GM19239 (cell line): ENCODE results near the gene SLC2A4.

Experiments used
- DNase-seq: peaks from one replicate; pipeline ENCODE4 v3.0.0; 2011; ENCODE audit warnings: low spot score; ENCODE audit not compliant: insufficient read length
- FAIRE-seq: peaks from 2 replicates; lab custom pipeline; 2011; peaks lifted over from hg19 to GRCh38; lab: Jason Lieb, UNC

The SLC2A4 gene

DNA sequence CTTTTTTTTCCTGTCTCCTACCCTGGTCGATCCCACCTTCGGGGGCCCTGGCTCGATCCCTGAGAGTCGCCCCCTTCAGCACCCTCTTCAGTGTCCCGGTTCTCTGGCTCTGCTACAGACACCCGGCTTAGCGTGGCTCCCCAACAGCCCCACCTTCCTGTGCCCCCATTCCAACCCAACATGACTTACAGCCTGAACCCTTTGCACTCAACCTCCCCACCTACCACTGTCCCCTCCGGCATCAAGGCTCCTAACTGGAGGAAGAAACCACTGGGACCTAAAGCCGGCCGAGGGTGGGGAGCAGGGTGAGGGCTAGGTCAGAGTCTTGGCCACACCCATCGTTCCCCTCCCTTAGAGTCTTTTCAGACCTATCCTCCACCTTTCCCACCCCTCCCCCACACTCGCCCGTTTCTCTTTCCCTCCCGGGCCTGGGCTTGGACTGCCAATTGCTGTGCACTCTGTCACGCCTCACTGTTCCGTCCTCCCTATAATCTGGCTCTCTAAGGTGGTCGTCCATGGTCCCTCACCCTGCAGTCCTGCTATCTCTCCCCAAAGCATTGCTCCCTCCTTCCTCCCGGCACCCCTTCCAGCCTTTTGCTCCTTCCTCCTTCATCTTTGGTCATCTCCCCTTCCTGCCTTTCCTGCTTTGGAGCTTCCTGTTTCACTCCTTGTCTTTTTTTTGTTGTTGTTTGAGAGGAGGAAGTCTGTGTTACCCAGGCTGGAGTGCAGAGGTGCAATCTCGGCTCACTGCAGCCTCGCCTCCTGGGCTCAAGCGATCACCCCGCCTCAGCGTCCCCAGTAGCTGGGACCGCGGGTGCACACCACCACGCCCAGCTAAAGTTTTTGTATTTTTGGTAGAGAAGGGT is 18.4 kb upstream of the SLC2A4 start:
- FAIRE-seq (peak; percentile 78), DNase-seq (no peak)

GRCh38 chr17:7263801-7264078 is 17.8 kb upstream of the SLC2A4 start:
- DNase-seq (no peak), FAIRE-seq (no peak)

DNA sequence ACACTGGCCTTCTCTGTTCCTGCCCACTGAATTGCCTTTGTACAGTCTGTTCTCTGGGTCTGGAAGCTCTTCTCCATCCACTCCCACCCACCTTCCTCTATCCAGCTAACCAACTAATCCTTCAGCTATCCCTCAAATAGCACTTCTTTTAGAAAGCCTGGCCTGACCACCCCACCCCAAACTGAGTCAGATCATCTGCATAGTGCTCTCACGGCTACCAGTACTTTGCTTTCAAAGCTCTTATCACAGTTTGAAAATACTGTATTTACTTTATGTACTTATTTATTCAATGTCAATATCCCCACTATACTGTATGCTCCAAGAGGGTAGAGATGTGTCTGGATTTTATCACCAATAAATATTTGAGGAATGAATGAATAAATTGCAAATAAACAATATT is 14.7 kb upstream of the SLC2A4 start:
- FAIRE-seq: no peak
- no peak for DNase-seq

- no peak for FAIRE-seq
- DNase-seq: no peak
Observed at GRCh38 chr17:7279448-7279847, 2.1 kb upstream of the SLC2A4 start.

DNA sequence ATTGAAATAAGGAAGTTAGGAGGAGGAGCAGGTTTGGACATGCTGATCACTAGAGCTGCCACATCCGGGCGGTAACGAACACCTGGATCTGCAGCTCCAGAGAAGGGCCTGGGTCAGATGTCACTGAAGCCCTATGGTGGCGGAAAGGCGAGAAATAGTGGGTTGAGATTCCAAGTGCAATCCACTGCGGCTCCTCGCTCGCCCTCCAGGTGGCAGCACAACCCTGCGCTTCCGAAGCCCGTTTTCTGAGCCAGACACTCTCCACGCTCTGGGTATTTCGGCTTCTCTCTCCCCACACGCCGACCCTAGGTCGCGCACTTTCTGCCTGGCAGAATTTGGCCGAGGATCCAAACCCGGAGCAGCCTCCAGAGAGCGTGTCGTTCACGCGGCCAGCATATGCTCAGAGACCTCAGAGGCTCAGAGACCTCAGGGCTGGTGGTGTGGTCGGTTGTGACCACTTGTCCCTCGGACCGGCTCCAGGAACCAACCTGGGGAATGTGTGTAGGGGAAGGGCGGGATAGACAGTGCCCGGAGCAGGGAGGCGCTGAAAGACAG is 922 bp upstream of the SLC2A4 start:
- FAIRE-seq (peak; percentile 99), DNase-seq (peak; percentile 91)

GRCh38 chr17:7281953-7282751 is 634 bp downstream of the SLC2A4 start:
- no peak for DNase-seq
- no peak for FAIRE-seq

GRCh38 chr17:7282752-7283321 is 1.3 kb downstream of the SLC2A4 start:
- FAIRE-seq: no peak

GRCh38 chr17:7283471-7284216 is 2.1 kb downstream of the SLC2A4 start:
- DNase-seq: no peak
- FAIRE-seq: no peak

More at GRCh38 chr17:7282752-7283321, 1.3 kb downstream of the SLC2A4 start:
- DNase-seq: no peak

GRCh38 chr17:7284911-7285310 is 3.4 kb downstream of the SLC2A4 start:
- DNase-seq (no peak), FAIRE-seq (no peak)

DNA sequence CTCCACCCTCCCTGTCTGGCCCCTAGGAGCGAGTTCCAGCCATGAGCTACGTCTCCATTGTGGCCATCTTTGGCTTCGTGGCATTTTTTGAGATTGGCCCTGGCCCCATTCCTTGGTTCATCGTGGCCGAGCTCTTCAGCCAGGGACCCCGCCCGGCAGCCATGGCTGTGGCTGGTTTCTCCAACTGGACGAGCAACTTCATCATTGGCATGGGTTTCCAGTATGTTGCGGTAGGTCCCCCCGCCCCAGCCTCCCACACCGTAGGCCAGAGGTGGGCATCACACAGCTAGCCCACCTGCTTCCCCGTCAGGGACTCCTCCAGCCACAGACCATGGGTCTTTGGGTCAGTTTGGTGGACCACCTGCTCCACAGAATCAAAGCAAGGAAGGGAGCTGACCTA is 4.2 kb downstream of the SLC2A4 start:
- FAIRE-seq (no peak), DNase-seq (no peak)

DNA sequence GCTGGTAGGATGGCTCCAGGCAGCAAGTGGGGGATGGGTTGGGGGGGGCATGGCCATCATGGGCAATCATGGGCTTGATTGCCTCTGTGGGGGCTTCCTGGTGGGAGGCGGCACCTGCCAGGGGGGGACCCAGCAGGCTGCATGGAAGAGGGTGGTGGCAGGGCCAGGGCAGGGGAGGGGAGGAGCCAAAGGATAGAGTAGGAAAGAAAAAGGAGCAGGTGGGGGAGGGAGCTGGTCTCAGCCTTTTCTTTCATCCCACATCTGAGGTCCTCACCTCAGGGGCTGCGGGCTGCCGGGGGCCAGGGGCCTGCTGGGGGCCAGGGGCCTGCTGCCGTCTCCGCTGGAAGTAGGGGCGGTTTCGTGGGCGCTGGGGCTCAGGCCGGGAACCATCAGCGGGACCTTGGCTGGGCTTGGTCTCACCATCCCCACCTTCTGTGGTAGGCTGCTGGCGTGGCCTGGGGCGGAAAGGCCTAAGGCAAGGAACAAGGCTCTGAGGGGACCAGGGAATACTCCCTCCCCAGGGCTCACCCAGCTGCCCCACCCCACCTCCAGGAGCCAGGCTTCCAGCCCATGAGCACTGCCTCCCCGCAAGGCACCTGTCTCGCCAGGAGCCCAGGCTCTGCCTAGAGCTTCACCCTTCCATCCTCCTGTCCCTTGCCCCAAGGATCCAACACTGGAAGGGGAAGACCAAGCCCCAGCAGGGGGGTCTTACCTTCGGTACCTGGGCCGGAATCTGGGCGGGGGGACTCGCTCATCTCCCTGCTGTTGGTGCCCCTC is 7.9 kb downstream of the SLC2A4 start:
- FAIRE-seq: no peak
- DNase-seq: no peak

GRCh38 chr17:7290166-7290565 is 8.6 kb downstream of the SLC2A4 start:
- FAIRE-seq: no peak
- no peak for DNase-seq

- DNase-seq (no peak), FAIRE-seq (no peak)
Observed at GRCh38 chr17:7290685-7291084, 9.2 kb downstream of the SLC2A4 start.

DNA sequence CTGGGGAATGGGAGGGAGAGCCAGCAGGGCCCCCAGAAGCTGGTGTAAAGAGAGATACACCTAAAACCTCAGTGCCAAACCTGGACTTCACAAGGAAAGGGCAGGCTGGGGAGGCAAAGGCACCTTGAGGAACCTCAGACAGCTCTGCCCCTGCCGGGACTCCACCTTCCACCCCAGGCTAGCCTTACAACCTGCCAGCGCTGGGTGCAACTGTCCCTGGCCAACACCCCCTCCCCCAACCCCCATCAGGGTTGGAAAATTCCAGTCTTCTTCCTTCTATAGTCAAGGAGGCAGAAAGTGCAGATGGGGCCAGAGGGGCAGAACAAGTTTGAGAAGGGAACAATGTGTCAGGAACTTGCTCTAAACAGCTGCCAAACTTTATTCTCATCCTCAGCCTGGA is 10.7 kb downstream of the SLC2A4 start:
- DNase-seq (no peak), FAIRE-seq (no peak)

GRCh38 chr17:7292729-7293128 is 11.2 kb downstream of the SLC2A4 start:
- no peak for FAIRE-seq
- no peak for DNase-seq

GRCh38 chr17:7293159-7293558 is 11.6 kb downstream of the SLC2A4 start:
- DNase-seq (no peak), FAIRE-seq (no peak)

DNA sequence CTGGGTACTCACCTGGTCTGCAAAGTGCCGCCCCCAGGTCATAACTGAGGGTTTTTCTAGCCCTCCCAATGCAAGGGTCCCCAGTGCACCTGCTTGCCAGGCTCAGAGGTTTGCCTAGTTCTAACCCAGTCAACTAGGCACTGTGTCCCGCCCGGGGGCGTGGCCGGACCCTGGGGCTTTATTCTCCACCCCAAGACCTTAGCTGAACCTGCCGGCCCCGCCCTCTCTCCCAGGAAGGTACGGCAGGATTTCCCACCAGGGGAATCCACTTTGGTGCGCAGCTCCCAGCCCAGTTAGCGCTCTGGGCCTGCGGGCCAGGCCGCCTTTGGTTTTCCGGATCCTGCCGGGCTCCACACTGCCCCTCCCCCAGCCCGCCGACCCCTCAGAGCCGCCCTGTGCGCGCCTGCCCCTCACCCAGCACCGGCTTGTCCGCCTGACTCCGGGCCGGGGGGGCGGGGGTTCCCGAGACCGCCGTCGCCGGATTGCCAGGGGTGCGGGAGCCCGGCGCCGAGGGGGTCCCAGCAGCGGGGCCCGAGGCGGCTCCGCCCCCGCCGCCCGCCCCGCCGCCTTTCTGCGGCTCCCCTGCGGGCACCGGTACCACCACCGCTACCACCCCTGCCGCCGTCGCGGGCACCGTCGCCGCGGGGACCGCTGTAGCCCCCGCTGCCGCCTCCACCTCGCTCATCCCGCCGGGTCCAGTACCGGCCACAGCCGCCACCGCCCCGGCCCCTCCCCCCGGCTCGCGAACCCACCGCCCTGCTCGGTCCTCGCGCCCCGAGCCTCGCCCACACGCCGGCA is 12.5 kb downstream of the SLC2A4 start:
- peak; percentile 11 for FAIRE-seq
- no peak for DNase-seq

- DNase-seq (peak; percentile 85), FAIRE-seq (no peak)
Observed at GRCh38 chr17:7294614-7295153, 13.2 kb downstream of the SLC2A4 start, which contains the start of gene YBX2. Gene YBX2 (minus strand): TSS chr17:7294639. CDS start chr17:7294500, 139 bp downstream.
